ENCODE results near the gene KCNC4.

The KCNC4 gene

GRCh38 chr1:110233861-110234260 is 23.7 kb downstream of the KCNC4 start:
- peak; percentile 29 for DNase-seq

DNA sequence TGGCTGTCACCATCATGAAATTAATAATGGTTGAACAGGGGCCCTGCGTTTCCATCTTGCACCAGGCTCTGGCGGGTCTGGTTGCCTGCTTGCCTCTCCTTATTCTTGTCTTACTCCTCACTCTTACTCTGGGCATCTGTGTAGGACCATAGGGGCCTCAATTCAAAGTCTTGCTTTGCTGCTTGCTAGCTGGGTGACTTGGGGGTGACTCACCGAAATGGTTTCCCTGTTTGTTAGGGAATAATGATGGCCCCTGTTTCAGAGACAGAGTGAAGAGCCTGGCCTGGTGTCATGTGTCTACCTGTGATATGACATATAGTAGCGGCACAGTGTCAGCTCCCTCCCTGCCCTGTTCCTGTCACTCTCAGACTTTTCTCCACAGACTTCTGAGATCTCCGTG is 24.6 kb downstream of the KCNC4 start:
- DNase-seq = no peak

DNA sequence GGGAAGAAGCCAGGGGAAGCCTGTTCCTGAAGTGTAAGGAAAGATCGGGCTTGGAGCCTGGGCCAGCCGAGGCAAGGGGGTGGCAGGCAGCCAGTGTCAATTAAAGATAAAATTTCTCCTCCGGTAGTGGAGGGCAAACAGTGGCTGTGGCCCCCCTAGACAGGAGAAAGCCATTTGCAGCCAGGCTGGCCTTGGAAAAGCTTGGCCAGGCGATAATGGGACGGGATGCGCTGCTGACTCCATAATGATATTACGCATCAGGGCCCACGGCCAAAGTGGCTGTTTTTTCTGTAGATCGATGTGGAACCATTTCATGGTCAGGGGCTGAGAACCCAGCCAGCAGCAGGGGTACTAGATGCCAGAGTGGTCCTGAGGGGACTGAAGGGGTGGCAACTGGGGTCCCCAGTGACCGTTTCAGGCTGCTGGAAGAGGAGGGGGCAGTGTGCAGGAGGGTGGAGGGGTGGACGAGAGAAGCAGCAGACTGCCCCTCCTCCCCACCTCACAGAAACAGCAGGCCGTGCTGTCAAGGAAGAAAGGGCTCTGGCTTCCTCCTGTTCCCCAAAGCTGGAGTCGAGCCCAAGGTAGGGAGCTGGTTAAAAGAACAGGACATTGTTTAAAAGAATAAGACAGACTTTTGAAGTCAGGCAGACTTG is 25.2 kb downstream of the KCNC4 start:
- no peak for DNase-seq

GRCh38 chr1:110235834-110236682 is 25.9 kb downstream of the KCNC4 start:
- no peak for DNase-seq

DNA sequence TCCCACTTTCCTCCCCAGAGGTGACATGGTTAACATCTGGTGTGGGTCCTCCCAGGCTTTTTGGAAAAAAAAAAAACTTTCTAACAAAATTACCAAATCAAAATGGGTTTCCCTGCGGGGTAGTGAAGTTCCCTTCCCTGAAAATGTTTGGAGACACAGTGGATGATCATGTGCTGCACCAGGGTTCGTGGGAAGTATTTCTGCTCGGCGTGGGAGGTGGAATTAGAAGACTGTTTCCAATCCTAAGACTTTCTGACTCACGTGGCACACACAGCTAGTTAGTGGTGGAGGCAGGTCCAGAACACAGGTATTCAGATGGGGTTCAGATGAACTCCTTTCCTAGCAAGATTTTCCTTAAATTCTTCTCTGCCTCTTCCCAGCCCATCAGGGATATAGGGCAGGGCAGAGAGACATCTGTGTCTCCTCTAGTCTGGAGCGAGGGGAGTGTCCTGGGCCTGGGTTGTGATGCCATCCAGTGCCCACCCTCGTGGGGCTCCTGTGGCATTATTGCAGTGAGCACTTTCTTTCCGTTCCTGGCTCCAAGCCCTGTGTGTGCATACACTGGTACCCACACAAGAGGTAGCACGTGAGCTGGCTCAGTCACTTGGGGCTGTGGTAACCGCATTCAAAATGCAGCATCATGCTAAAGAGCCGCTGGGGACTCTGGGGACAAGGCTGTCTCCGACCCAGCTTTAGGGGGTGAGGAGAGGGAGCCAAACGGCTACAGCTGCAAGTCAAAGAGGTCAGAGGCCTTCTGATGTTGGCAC is 27.5 kb downstream of the KCNC4 start:
- no peak for DNase-seq

- no peak for DNase-seq
Measured at GRCh38 chr1:110239441-110240430, 29.6 kb downstream of the KCNC4 start.

DNA sequence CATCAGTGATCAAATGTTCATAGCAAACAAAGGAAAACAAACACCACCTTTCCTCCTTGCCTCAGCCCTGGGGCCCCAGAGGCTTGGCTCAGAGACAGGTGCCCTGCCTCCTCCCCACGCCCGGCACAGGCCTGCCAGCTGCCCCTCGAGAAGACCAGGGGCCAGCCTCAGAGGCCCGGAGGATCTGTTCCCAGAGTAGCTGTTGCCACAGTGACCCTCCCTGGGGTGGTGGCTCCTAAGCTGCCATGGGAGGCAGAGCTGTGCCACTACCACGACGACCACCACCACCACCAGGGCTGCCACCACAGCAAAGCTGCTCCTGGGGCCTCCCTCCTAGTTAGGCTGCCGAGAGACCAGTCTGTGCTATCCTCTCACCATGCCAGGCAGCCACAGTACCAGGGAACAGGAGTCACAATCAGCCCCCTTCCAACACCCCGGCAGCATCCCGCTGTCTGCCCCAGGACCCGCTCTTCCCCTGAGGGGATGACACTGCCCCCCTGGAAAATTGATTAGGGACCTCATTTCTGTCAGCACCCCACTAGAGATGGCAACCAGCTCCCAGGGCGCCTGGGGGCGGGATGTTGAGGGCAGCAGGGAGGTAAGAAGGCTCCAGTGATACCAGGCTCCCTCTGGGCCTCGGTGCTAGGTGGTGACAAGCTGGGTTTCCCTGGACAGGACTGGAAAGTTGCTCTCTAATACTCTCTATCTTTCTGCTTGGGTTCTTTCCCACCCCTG is 30.5 kb downstream of the KCNC4 start:
- DNase-seq = peak; percentile 58

GRCh38 chr1:110241516-110241915 is 31.4 kb downstream of the KCNC4 start:
- no peak for DNase-seq

- no peak for DNase-seq
Measured at GRCh38 chr1:110242062-110242461, 31.9 kb downstream of the KCNC4 start.

- no peak for DNase-seq
Measured at GRCh38 chr1:110242731-110243130, 32.6 kb downstream of the KCNC4 start.

DNA sequence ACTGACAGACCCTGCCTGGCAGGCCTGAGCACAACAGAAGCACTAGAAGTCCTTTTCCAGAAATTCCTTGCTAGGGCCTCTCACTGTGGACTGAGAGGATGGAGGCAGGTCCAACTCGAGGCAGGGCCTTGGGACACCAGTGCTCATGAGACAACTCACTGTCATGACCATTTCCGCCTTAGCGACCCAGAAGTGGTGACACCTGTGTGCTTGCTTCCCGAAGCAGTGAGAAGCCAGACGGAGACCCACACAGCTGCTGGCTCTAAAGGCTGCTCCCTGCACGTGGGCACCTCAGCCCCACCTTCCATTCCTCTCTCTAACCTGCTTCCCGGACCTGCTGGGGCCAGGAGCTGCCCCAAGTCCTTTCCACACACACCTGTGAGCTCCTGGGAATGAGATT is 33.0 kb downstream of the KCNC4 start:
- peak; percentile 59 for DNase-seq

GRCh38 chr1:110243574-110243973 is 33.5 kb downstream of the KCNC4 start:
- DNase-seq = peak; percentile 59

DNA sequence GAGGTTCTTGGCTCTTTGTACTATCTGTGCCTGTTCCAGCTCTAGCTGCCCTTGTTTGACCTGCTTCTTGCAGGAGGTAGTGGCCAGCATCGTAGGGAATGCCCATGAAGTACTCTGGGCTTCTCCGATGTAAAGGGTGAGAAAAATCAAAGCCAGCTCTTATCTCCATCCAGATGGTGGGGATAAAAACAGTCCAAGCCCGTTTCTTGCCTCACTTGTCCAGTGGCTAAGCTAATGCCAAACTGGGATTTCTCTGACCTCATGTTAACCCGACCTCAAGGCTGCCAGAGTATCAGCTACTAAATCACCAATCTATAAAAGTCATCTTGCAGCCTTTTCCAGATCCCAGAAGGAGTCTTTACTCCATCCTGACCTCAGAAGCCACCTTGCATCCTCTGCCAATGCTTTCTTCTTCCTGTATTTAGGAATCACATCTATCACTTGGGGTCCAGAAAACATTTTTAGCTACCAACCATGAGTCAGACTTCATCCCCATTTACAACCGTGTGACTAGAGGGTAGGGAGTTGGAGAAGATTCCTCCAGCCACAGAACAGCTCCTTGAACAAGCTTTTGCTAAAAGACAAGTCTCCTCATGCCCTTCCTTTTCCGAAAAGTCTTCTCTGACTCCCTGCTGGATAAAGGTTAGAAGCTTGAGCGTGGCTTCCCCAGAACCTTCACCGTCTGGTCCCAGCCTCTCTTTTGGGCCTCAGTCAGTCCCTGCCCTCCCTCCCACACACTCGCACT is 35.9 kb downstream of the KCNC4 start:
- DNase-seq = no peak

- DNase-seq = no peak
Measured at GRCh38 chr1:110248746-110249145, 38.6 kb downstream of the KCNC4 start.

GRCh38 chr1:110249256-110249655 is 39.1 kb downstream of the KCNC4 start:
- DNase-seq = no peak

DNA sequence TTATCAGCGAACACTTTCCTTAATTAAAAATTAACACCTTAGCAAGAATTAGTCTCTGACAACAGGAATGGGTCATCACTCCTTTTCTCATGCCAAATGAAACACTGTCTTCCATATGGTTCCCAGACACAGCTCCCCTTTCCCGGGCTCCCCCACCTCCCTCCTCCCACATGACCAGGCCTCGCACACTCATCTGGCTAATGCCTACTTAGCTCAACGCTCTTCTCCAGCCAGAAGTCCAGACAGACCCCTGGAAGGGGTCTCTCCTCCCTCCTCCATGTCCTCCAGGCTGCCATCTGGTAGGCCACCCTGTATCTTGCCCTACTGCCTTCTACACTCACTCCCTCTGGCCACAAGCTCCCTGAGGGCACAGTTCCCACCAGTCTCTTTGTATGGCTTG is 39.9 kb downstream of the KCNC4 start:
- no peak for DNase-seq

- no peak for DNase-seq
Measured at GRCh38 chr1:110250749-110251148, 40.6 kb downstream of the KCNC4 start.

DNA sequence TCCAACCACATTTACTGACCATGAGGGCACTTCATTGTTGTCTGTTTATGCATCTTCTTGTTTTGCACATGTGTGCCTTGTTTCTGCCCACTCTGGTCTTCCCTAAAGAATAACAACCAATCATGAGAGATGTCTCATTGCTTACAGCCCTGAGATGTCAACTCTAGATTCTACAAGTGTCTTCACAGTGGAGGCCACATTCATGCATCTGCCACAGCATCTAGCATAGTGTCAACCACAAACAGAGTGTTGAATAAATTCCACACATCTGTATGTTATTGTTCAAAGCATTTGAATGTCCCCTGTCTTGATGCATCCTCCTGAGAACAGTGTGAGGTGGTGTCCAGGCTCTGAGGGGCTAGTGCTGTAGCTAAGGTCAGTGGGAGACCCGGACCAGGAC is 43.1 kb downstream of the KCNC4 start:
- DNase-seq = no peak

DNA sequence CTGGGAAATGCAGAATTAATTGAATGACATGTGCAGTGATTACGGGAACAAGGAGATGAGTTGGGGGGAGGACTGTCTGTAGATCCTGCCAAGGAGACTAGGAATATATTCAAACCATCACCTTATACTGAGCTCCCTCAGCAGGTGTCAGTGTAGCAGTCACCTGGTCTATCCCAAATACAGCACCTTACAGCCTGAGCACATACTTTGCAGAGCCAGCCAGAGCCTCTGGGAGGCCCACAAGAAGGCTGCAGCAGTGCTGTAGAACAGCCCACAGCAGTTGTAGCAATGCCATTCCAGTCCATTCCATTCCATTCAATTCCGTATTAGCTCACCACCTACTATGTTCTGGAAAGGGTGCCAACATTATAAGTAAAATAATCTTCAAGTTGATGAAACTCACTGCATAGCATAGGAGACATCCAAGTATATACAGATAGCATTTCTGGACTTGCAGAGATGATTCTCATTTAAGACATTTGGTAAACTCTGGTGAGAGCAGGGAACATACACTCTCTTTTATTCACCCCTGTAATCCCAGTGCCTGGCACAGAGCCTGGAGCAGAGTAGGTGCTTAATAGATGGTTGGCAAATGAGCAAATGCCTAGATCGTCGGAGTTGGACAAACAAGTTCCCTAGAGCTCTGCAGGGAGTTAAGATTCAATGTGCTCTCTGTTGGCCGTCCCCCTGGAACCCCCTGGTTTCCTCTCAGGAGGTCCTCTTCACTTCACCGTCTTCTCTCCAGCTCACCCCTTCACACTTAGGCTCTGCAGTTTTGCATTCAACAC is 44.7 kb downstream of the KCNC4 start:
- no peak for DNase-seq

- DNase-seq = peak; percentile 17
Measured at GRCh38 chr1:110255392-110255787, 45.3 kb downstream of the KCNC4 start.
